HG03175 (cell line): Measurements from ENCODE around the gene SC5D.

Experiments
- ATAC-seq: cut with Tn5 transposase; IDR thresholded peaks from one replicate; pipeline ENCODE4 v1.9.1; 2021; ENCODE audit warnings: mild to moderate bottlenecking, moderate library complexity; ENCODE audit not compliant: unreplicated experiment

Gene SC5D

DNA sequence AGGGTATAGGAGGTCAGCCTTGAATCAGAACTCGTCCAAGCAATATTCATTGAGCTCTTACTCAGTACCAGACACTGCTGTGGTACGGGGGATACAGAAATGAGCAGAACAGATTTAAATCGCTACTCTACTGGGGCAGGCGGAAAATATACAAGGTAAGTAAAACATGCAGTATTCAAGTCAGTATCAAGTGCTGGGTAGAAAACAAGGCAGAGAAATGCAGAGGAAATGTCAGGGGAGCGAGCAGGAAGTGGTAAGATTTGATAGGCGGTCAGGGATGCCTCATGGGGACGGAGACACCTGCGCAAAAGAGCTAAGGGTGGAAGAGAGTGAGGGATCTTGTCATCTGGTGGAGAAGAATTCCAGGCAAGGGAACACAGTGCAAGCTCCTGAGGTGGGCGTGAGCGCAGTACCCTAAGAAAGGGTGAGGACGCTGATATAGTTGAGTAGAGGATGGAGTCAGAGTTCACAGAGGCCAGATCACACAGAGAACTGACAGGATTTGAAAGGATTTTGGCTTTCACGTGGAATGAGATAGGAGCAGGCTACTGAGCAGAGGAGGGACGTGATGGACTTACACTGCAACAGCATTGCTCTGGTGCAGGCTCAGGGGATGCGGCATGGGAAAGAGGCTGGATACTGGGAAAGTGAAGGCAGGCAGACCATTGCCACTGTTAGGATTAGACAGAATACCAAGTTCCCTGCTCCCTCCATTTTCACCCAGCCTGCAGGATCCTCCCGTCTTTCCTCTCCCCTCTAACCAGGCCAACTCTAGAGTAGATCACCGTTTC is 35.8 kb downstream of the SC5D start:
- ATAC-seq: peak; percentile 6

DNA sequence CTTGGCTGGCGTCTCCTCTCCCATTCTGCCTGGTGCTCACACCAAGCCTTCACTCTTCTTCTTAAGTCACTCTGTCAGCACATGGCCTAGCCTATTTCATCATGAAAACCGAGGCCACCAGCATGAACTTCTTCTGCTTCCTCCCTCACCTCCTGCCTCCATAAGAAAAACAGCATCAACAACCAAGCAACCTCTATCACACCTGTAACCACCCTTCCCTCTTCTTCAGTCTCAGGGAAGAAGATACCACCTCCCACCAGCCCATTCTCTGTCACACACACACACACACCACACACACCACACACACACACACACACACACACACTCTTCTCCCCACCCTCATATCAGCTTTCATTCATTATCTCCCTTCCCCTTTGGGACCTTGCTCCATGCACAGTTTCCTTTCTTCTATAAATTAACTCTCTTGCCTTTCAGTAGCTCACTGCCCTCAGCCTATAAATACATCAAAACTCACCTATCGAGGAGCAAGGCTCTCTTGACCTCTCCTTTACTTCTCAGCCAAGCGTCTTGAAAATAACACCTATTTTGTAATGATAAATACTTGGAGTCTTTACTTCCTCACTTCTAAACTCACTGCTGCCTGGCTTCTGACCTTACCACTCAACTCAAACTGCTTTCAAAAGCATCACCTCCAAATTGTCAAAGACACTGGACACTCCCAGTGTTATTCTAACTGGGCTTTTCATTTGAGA is 36.6 kb downstream of the SC5D start:
- ATAC-seq: peak; percentile 48

DNA sequence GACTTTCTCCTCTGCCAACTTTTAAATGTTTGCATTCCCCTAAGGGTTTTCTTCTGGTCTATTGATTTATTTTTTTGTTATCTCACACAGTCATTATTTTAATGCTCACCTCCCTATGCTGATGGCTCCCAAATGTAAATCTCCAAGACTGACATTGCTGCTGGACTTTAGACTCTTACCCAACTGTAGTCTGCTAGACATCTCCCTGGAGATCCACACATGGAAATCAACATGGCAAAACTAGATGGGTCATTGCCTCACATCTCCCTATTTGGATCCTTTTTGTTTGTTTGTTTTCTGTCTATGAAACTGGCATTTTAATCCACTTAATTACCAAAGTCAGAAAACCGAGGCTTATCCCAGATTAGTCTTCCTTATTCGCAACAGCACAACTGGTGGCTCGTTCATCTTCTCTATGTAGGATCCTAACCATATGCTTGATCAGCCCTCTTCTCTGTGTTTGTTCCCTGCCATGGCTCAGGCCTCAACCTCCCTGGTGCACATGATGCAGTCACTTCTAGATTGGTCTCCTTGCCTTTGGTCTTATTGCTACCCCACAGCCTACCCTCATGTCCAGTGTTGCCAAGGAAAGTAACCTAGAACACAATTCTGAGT is 37.3 kb downstream of the SC5D start:
- no peak for ATAC-seq

DNA sequence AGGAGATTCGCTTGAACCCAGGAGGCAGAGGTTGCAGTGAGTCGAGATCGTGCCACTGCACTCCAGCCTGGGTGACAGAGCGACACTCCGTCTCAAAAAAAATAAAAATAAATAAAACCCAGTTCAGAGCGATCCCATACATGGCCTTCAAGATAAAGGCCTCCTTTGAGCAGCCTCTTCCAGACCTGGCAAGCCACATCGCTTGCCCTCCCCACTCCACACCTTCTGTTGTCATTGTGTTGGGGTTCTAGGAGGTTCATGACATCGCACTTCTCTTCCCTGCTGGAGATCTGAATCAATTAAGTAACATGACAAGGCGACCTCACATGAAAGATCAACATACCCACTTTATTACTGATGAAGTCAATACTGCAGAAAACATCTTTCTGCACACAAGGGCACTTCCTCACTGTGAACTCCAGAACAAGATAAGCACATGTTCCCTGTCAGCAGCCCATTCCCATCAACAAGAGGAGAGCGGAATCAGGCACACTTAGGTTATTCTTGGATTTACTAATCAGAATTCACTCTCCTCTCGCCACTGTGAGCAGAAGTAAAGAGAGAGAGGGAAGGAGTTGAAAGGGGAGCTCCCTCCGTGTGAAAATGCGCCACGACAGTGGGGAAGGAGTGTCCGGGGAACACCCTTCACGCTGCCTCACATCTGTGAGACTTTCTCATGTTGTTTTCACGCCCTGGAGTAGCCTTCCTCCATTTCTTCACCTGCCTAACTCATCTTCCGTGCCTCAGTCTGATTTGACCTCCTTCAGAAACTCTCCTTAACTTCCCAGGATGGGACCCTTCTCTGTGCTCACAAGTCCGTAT is 38.3 kb downstream of the SC5D start:
- no peak for ATAC-seq

DNA sequence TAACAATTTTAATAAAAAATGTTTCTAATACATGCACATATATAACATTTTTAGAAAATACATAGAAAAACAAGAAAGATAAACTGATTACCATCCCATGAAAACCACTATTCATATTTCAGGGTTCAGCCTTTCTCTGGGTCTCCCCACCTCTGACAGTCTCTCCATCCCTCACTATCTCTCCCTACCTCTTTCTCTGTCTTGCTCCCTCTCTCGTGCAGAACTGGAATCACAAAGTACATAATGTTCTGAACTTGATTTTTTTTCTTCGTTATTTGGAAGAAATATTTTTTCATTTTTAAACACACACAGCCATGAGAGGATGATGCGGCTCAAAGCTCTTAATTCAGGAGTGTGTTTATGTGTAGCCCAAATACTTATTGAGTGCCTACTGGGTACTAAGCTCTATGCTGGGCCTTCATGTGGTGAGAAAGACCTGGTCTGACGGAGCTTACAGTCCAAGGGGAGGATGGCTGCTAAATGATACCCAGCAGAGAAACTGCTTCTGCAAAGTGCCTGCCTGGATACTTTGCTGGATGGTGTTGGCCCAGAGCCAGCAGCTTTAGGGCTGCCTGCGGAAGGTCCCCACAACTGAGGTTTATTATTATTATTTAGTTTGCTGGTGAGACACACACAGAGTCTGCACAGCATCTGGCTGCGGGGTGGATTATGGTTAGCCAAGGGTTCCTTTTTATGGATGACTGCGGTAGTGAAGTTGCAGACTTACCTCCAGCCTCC is 42.6 kb downstream of the SC5D start:
- ATAC-seq: no peak

DNA sequence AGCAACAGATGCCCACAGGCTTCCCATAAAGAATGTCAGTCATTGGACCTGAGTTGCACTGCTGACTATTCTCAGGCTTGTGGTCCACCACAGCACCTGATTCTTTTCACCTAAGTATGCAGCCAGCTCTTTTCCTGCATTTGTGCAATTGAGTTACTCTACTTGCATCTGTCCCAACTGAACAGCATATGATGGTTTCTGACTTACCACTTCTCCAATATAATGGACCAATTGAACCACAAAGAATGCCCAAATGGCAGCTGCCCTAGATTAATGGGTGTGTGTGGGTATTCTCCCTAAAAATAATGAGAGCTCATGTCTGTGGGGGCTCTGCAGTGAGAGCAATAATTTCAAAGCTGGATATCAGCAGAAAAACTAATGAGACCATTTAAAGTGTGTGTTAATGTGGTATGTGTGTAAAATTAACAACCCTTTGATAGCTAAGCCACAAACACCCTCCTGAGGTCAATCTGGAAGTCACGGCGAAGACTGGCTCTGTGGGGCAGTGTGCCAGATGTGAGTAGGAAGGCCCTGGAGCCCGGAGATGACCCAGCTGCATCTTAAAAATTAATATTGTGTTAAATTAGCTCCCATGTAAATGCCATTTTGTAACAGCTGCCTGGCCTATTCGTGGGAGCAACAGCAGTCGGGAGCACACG is 43.8 kb downstream of the SC5D start:
- peak; percentile 14 for ATAC-seq

DNA sequence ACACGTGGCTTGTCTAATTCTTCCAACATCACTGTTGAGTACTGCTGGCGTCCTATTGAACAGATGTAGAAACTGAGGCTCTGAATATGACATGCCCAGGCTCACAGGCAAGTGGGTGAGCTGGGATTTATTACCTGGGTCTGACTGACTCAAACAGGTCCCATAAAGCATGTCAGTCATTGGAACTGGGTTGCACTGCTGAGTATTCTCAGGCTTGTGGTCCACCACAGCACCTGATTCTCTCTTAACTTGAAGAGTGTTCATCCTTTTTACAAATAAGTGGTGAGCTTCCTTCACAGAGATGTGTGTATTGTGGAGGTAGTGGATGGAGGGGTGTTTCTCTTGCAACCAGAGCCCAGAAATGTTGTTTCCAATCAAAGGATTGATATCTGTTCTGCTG is 44.5 kb downstream of the SC5D start:
- peak; percentile 39 for ATAC-seq

DNA sequence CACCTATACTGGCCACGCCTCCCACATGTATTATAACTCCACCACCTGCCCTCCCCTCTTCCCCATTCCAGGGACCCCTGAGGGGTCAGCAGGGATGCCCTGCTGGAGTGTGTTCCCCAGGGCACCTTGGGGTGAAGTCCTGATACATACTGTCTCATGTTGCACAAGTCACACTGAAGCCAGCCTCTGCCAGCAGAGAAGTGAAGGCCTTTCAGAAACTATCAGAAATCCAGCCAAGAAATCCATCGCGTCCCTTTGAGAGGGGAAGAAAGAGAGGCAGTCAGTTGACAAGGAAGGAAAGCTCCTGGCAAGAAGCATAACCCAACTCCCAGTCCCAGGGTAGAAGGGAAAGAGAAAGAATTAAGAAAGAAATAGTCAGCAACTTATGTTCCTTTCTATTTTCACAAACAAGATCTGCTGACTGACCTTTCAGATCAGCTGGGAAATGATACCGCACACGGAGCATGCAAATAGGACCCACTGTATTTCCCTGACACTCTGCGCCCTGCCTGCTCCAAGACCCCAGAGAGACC is 45.2 kb downstream of the SC5D start:
- ATAC-seq: no peak

DNA sequence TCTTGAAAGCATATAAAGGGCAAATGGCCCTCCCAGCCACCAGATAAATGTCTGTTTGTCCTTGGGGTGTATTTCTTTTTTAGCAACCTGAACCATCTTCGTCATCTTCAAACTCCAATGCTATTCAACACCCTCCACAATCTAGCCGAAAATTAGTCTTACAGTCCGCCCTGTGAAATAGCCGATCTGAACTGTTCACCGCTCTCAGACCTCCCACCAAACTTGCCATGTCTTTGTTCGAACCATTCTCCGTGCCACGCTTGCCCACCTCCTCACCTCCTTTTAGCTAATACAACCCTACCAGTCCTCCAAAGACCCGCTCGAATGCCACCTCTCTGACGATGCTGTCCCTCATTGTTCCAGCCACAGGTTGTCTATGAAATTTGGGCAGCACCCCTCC is 46.0 kb downstream of the SC5D start:
- no peak for ATAC-seq

DNA sequence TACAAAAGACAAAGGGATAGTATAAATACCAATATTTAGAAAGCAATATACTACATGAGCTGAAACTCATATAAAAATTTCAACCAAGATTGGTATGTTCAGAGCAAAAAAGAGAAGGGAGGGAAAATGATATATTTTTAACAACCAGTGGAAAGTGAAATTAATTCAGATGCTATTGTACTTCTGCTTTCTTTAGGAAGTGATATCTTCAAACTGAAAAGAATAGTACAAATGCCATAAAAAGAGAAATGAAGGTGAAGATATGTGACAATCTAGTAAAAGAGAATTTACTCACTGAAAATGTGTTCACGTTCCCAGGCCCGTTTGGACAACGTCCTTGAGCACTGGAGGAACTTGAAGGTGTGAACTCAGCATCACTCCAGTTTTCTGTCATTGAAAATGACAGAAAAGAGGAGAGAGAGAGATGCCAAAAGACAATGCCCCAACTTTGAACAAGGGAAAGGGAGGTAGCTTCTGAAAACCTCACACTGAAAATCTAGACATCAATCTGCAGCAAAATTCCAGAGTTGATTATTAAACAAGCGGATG is 47.5 kb downstream of the SC5D start:
- ATAC-seq: no peak

DNA sequence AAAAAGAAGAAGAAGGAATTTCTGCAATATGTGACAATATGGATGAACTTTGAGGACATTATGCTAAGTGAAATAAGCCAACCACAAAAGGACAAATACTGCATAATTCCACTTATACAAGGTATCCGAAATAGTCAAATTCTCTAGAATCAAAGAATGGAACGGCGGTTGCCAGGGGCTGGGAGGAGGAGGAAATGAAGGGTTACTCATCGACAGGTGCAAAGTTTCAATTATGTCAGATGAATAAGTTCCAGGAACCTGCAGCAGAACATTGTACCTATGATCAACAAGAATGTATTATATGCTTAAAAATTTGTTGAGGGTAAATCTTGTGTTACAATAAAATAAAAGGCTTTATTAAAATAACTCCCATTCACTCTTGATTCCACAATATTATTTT is 49.0 kb downstream of the SC5D start:
- peak; percentile 32 for ATAC-seq

DNA sequence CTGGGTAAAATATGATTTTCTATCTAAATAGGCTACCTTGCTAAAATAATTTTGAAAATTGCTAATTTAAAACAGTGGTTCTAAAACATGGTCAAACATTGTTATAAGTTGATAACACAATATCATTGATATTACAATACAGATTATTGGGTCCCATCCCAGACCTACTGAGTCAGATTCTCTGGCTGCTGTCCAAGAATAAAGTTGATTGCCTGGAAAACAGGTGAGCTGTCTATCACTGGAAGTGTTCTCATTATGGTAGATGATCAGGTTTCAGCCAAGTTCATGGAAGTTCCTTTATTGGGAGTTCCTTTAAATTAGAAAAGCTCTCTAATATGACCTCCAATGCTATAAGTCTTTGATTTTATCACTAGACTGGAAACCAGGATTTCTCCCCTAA is 52.3 kb downstream of the SC5D start:
- no peak for ATAC-seq

DNA sequence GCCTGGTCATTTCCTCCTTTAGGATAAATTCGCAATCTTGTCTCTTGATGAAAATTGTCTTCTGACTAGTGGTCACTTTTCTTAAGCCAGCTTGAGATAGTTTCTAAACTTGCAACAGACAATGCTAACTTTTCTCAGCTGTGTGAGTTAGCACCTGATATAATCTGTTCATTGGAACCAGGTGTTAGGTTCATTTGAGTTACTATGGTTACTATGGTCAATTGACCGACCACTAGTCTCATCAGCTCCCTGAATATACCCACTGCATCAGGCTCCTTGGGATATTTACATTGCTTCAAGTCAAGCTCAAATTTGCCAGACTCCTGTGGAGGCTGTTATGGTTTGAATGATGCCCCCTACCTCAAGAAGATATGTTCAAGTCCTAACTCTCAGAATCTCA is 54.5 kb downstream of the SC5D start:
- peak; percentile 47 for ATAC-seq

DNA sequence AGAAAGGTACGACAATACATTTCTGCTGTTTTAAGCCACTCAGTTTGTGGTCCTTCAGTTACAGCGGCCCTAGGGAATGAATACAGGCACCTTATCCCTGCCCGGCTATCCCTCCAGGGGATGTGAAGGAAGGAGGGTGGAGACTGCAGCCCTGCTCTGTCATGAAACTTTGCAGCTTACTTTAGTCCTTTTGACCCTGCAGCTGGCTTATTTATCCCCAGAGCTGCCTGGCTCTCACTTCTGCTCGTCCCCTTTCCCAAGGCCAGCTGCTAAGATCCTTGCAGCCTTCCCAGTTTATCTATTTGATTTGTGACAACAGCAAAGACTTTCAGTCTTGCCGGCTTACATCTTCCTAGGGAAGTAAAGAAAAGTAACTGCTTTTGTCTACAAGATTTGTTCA is 55.2 kb downstream of the SC5D start:
- ATAC-seq: no peak

DNA sequence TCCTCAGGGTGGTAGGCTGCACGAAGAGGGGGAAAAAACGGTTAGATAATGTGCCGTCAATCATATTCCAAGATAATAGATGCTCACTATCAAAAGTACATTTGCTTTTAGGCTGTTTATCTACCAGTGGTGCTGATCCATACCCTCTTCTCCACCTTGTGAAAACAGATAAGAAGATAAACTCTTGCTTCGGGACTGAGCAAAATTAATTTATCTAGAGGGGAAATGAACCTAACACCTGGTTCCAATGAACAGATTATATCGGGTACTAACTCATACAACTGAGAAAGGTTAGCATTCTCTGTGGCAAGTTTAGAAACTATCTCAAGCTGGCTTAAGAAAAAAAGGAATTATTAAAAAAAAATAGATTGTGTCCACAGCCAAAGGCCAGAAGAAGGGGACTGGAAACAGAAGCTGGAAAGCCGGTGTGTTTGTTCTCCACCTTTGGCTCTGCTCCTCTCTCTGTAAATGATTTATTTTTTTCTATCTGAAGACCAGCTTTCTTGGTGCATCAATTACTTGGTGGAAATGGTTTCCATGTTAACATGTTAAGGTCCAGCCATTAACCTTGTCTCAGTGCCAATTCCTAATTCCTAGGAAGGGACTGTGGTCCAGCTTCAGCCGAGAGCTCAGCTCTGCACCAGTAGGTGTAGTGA is 55.8 kb downstream of the SC5D start:
- peak; percentile 59 for ATAC-seq

DNA sequence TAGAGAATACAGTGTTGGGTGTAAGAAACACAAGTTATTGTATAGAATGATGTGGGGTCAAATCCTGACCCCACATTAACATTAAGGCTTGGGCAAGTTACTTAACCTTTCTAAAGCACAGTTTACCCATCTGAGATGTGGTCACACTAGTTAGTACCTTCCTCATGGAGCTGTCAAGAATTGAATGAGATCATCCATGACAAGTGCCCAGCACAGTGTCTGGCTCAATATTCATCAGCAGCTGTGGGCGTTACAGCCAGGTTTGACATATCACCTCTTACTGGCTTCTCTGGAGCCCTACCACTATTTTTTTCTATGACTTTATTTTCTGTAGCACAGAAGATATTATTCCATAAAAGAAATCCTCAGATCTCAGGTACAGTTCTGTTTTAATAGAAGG is 57.2 kb downstream of the SC5D start:
- no peak for ATAC-seq

DNA sequence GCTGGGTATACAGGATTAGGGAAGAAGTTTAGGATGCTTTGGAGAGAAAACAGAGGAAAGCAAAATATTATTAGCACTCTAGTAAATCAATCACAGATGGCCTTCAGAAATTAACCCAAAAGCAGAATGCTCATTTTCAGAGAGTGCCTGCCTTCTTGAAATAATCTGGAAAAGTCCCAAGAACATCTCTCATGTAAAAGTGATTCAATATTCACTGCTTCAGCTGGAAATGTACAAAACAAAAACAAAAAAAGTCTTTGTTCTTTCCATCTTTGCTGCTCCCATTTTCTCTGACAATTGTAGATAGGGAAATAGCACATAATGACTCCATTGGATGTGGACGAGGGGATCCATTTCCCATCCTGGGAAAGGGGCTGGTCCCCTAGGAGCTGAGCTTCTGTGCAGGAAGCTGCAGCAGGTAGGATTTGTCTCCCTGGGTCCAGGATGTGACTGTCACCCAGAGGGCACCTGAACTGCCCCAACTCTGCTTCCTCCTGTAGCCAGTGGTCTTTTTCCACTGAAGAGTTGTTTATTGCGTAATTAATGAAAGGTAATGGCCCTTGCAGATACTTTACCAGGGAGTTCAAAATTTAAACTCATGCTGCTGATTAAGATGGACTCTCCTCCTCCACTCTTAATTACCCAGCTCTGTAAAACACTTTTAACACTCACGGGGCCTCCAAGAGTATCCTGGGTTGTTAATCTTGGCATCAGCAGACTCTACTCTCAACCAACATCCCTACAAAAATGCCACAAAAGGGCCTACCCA is 57.9 kb downstream of the SC5D start:
- ATAC-seq: no peak

DNA sequence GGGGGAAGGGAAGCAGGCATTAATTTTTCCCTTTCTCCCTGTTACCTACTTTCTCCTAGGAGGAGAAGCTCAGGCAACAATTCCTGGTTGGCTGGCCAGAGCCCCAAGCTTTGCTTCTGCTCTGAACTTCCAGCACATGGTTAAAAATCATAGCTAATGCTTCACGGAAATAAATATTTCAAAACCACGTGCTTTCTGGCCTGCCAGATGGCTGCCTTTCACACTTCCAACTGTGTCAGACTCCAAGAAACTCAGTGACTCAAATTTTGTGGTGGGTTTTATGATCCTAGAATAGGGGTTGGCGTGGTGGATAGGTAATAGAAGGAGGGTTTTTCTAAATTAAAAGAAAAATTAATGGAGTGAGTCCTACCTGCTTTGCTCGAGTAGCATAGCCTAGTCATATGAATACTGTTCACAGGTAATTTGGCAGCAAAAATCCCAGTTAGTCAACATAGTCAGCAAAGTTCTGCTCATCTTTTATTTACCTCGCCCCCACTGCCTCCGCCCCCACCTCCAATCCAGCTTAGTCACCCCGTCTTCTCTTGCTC is 58.6 kb downstream of the SC5D start:
- no peak for ATAC-seq
